HUES6 (cell line): ENCODE measurements around the gene FUS.
"Not testable (repeated sequence)": the region's sequence is repeated elsewhere in the genome, so short reads cannot be mapped to it uniquely, and the experiment has no call there.

ENCODE experiments used
- H3K27ac ChIP-seq: 2 replicates; pipeline ENCODE4 v1.7.0; 2013; ENCODE audit warnings: low read depth, mild to moderate bottlenecking, low read length, inconsistent platforms
- H3K27me3 ChIP-seq: 2 replicates; pipeline ENCODE4 v1.6.1; 2013; ENCODE audit warnings: low read length; ENCODE audit not compliant: control insufficient read depth, insufficient read depth
- H3K36me3 ChIP-seq: 2 replicates; pipeline ENCODE4 v1.6.1; 2013; ENCODE audit warnings: low read length; ENCODE audit not compliant: control insufficient read depth, insufficient read depth
- H3K4me1 ChIP-seq: 2 replicates; pipeline ENCODE4 v1.6.1; 2013; ENCODE audit warnings: low read length; ENCODE audit not compliant: control insufficient read depth, insufficient read depth
- H3K4me3 ChIP-seq: 2 replicates; pipeline ENCODE4 v1.5.1; 2013; ENCODE audit warnings: low read depth, low read length
- H3K9ac ChIP-seq: one replicate; pipeline ENCODE4 v1.6.1; 2013; ENCODE audit warnings: mild to moderate bottlenecking, low read length
- H3K9me3 ChIP-seq: 2 replicates; pipeline ENCODE4 v1.6.1; 2013; ENCODE audit warnings: low read depth, low read length; ENCODE audit not compliant: control insufficient read depth, insufficient read depth

Gene FUS

DNA sequence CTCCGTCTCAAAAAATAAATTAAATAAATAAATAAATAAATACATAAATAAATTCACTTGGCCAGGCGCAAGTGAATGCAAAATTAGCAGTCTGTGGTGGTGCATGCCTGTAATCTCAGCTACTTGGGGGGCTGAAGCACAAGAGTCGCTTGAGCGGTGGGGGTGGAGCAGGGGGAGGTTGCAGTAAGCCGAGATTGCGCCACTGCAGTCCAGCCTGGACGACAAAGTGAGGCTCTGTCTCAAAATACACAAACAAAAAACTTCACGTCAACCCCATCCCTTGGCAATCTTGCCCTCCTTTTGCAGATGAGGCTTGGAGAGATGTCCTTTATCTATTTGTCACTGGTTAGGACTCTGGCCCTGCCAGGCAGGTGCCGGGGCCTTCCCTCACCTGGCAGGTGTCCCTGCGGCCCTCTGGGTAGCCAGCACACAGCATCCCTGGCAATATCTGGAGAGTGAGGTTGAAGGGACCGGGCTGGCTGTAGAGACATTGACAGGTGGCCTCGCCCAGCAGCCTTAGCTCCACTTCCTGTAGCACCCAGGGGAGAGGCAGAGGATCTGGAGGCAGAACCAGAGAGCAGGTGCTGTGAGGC lies 34.4 kb upstream of the FUS start:
- no peaks in the 10 kb centered on the region for H3K9me3 ChIP-seq
- H3K27ac ChIP-seq, result no peak overlapping the region
- H3K9ac ChIP-seq, result no peak overlapping the region
- H3K36me3 ChIP-seq, result no peaks in the 10 kb centered on the region
- peaks cover 34% of the 10 kb centered on the region for H3K4me1 ChIP-seq
- H3K4me3 ChIP-seq, result no peak overlapping the region
- H3K27me3 ChIP-seq, result peaks cover 47% of the 10 kb centered on the region

DNA sequence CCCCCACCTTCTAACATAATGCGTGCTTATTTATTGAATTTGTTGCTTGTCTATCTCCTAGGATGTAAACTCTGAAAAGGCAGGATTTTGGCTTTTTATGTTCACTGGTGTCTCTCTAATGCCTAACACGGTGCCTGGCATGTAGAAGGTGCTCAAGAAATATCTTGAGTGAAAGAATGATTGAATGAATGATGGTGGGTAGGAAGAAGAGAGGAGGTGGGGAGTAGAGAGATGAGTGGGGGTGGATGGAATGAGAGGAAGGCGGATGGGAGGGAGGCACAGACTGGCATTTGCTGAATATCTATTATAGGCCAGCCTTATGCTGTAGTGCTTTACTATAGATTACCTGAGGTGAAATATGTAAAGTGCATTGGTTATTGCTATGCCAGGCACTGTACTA lies 32.4 kb upstream of the FUS start:
- Histone ChIP-seq H3K27me3 (peaks cover 47% of the 10 kb centered on the region), H3K36me3 (no peaks in the 10 kb centered on the region), H3K4me3 (peak overlapping the region; percentile 64), H3K9me3 (no peaks in the 10 kb centered on the region), H3K27ac (no peak overlapping the region), H3K4me1 (peaks cover 25% of the 10 kb centered on the region; the same call in 1 of the 2 replicates), H3K9ac (no peak overlapping the region)

DNA sequence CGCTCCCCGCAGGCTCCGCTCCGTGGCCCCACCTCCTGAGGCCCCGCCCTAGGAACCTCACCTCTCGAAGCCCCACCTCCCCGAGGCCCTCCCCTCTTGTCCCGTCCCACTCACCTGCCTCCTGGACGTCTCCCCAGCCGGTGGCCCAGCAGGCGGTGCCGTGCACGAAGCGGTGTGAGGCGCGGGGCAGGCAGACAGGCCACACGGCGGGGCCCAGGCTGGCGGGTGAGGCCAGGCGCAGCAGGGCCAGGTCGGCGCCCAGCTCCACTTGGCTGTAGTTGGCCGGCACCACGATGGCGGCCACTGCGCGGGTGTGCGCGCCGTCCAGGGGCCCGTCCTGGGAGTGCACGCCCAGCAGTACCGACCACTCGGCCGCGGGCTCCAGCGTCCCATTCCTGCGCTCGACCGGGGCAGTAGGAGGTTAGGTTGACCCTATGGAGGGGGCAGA lies 31.6 kb upstream of the FUS start:
- peak overlapping the region; percentile 64 for H3K4me3 ChIP-seq
- peaks cover 25% of the 10 kb centered on the region; the same call in 1 of the 2 replicates for H3K4me1 ChIP-seq
- H3K9ac ChIP-seq, result no peak overlapping the region
- H3K9me3 ChIP-seq, result no peaks in the 10 kb centered on the region
- peaks cover 40% of the 10 kb centered on the region for H3K27me3 ChIP-seq
- H3K27ac ChIP-seq, result no peak overlapping the region
- H3K36me3 ChIP-seq, result no peaks in the 10 kb centered on the region

DNA sequence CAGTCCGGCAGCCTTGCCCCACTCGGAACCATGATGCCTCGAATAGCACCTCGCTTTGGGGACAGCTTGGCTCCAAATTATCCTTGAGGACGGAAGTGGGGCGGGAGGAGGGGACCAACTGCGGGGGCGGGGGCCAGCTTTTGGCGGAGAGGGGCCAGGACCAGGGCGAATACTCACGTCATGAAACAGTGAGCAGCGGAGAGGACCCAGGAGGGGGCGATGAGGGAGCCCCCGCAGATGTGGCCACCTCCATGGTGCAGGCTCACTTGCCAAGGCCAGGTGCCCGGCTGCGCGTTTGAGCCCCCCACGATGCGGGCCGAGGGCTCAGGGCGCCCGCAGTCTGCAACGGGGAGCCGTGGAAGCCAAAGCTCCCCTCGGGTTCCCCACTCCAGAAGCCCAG lies 31.0 kb upstream of the FUS start:
- no peaks in the 10 kb centered on the region for H3K9me3 ChIP-seq
- peaks cover 34% of the 10 kb centered on the region for H3K27me3 ChIP-seq
- no peak overlapping the region for H3K9ac ChIP-seq
- no peak overlapping the region for H3K27ac ChIP-seq
- peaks cover 23% of the 10 kb centered on the region; the same call in 1 of the 2 replicates for H3K4me1 ChIP-seq
- H3K4me3 ChIP-seq, result peak overlapping the region; percentile 64; the same call in 1 of the 2 replicates
- no peaks in the 10 kb centered on the region for H3K36me3 ChIP-seq

DNA sequence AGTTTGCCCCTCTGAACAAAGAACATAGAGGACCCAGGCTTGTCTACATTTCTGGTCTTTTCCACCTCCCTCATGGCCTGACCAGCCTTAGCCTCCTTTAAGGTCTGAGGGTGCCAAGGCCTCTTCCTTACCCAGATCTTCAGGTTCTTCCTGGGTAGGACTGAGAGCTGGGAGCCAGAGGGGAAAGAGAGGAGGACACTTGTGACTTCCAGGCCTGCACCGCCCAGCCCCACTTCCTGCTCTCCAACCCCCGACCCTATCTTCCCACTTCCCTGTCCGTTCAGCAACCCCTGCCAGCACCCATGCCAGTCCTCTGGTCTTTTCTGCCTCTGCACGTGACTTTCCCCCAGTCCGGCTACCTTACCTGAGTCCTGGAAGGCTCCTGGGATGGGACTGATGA lies 30.6 kb upstream of the FUS start:
- Histone ChIP-seq H3K9ac (no peak overlapping the region), H3K27ac (no peak overlapping the region), H3K27me3 (peaks cover 34% of the 10 kb centered on the region), H3K4me3 (no peak overlapping the region), H3K36me3 (no peaks in the 10 kb centered on the region), H3K9me3 (no peaks in the 10 kb centered on the region), H3K4me1 (peaks cover 23% of the 10 kb centered on the region; the same call in 1 of the 2 replicates)

DNA sequence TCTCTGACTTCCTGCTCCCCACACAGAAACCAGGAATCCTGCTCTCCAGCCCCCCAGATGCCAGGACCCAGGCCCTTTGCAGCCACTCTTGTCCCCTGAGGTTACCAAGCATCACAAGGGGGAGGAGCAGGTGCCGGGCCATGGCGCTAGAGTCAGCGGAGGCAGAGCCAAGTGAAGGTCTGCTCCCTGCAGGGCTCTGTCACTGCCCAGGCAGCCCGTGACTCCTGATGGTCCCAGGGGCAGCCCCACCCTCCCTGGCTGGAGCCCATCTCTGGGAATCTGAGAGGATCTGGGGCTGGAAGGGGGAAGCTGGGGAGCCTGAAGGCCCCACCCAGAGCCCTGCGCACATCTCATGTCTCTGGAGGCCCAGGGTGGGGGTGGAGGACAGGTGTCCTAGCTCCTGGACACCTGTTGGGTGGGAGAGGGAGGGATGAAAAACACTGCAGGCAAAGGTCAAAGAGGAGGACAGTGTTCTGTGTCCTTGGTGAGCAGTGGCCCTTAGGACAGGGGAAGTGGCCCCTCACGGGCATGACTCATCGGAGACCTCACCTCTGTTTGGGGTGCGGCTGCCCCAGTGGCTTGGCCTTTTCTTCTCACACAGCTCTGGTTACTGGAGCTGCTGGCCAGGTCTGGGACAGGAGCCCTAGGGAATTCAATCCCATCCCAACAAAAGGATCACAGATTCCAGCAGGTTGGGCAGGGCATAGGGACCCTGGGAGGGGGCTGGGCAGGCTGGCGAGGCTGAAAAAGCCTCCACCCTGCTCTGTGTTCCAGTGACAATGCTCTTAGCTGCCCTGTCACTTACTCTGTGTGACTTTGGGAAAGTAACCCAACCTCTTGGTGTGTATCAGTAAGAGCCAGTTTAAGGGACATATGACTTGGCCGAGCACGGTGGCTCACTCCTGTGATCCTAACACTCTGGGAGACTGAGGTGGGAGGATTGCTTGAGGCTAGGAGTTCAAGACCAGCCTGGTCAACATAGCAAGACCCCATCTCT lies 29.7 kb upstream of the FUS start, which contains the start of gene PRSS36:
Gene PRSS36, minus strand, starts transcription at position 173 of the 997 bp plus-strand sequence. Its CDS starts 31 bp downstream, at position 142.
- no peaks in the 10 kb centered on the region for H3K36me3 ChIP-seq
- no peaks in the 10 kb centered on the region for H3K9me3 ChIP-seq
- peaks cover 34% of the 10 kb centered on the region for H3K27me3 ChIP-seq
- H3K9ac ChIP-seq, result no peak within 1 kb of the TSS
- H3K4me1 ChIP-seq, result peaks cover 23% of the 10 kb centered on the region; the same call in 1 of the 2 replicates
- H3K27ac ChIP-seq, result no peak within 1 kb of the TSS
- no peak within 1 kb of the TSS for H3K4me3 ChIP-seq

DNA sequence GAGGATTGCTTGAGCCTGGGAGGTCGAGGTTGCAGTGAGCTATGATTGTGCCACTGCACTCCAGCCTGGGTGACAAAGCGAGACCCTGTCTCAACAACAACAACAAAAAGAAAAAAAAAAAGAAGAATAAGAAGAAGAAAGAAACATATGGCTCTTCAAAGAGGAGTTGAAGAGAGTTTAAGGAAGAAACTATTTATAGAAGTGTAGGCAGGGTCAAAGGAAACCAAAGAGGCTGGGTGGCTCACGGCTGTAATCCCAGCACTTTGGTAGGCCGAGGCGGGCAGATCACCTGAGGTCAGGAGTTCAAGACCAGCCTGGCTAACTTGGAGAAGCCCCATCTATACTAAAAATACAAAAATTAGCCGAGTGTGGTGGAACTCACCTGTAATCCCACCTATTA lies 29.0 kb upstream of the FUS start:
- H3K9ac ChIP-seq, H3K36me3 ChIP-seq, H3K4me3 ChIP-seq, H3K9me3 ChIP-seq, H3K27ac ChIP-seq: not testable (repeated sequence)
- H3K4me1 ChIP-seq, result peaks cover 23% of the 10 kb centered on the region; the same call in 1 of the 2 replicates
- peaks cover 28% of the 10 kb centered on the region for H3K27me3 ChIP-seq

DNA sequence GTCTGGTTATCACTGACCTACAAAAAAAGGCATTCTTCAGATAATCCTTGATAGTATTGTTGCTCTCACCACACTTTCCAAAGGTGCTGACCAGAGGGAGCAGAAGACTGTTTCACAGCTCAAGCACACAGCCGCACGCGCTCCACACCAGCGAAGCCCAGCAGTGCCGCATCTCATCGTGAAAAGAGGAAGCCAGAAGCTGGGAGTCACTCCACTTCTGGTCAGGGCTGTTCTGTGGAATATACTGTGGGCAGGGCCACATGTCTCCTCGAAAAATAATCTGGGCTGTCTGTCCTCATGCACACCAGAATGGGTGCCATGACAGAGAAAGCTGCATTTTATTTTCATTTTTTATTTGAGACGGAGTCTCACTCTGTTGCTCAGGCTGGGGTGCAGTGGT lies 22.8 kb upstream of the FUS start:
- H3K4me1 ChIP-seq, result no peaks in the 10 kb centered on the region
- no peak overlapping the region for H3K4me3 ChIP-seq
- H3K27ac ChIP-seq, result no peak overlapping the region
- no peak overlapping the region for H3K9ac ChIP-seq
- H3K27me3 ChIP-seq, result no peaks in the 10 kb centered on the region
- H3K36me3 ChIP-seq, result no peaks in the 10 kb centered on the region
- no peaks in the 10 kb centered on the region for H3K9me3 ChIP-seq

DNA sequence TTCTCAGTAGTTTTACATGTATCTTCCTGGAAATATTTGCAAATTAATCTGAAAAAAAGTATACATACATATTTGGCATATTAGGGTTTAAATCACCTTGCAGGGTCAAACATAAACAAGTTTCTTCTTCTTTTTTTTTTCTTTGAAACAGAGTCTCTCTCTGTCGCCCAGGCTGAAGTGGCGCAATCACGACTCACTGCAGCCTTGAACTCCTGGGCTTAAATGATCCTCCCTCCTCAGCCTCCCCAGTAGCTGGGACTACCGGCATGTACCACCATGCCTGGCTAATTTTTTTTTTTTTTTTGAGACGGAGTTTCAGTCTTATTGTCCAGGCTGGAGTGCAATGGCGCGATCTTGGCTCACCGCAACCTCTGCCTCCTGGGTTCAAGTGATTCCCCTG lies 12.6 kb upstream of the FUS start:
- no peaks in the 10 kb centered on the region for H3K27me3 ChIP-seq
- H3K36me3 ChIP-seq, result no peaks in the 10 kb centered on the region
- no peak overlapping the region for H3K27ac ChIP-seq
- no peak overlapping the region for H3K9ac ChIP-seq
- no peaks in the 10 kb centered on the region for H3K9me3 ChIP-seq
- H3K4me1 ChIP-seq, result peaks cover 3% of the 10 kb centered on the region; the same call in 1 of the 2 replicates
- H3K4me3 ChIP-seq, result no peak overlapping the region

DNA sequence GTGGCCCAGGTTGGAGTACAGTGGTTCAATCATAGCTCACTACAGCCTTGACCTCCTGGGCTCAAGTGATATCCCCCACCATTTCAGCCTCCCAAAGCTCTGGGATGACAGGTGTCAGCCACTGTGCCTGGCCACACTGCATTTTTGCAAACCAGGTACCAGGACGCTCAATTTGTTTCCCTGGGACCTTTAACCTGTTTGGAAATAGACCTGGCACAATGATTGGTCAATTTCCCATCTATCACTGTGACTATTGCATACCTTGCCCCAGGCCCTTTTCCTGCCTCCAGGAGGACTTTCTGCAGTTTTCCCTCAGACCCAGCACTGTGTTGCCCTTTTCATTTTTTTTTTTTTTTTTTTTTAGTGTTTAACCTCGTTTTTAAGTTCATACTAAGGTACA lies 11.1 kb upstream of the FUS start:
- no peak overlapping the region for H3K9ac ChIP-seq
- H3K27ac ChIP-seq, result no peak overlapping the region
- peaks cover 3% of the 10 kb centered on the region; the same call in 1 of the 2 replicates for H3K4me1 ChIP-seq
- H3K4me3 ChIP-seq, result no peak overlapping the region
- H3K36me3 ChIP-seq, result no peaks in the 10 kb centered on the region
- no peaks in the 10 kb centered on the region for H3K9me3 ChIP-seq
- H3K27me3 ChIP-seq, result no peaks in the 10 kb centered on the region

DNA sequence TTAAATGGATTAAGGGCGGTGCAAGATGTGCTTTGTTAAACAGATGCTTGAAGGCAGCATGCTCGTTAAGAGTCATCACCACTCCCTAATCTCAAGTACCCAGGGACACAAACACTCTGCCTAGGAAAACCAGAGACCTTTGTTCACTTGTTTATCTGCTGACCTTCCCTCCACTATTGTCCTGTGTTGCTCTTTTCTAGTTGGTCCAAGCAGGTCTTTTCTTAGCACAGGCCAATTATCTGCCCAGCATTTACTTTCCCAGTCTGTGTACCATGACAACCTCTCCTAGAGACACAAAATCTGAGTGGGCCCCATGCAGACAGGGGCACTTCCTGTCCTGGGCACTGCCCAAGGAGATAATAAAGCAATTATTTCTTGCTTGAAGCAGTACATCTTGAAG lies 9.9 kb upstream of the FUS start:
- not testable (repeated sequence) for H3K4me1 ChIP-seq, H3K9me3 ChIP-seq, H3K27me3 ChIP-seq, H3K36me3 ChIP-seq, H3K4me3 ChIP-seq, H3K27ac ChIP-seq, H3K9ac ChIP-seq
